Panc1 (cell line): Measurements from ENCODE around the gene PPP6R2.

Experiments used
- POLR2AphosphoS5 ChIP-seq: IDR thresholded peaks from 2 replicates; pipeline ENCODE4 v1.6.1; 2012; ENCODE audit warnings: mild to moderate bottlenecking, low read depth, low read length, moderate library complexity
- SIN3A ChIP-seq: IDR thresholded peaks from 2 replicates; pipeline ENCODE4 v1.6.1; 2012; ENCODE audit warnings: low read depth, mild to moderate bottlenecking, low read length, moderate library complexity, borderline replicate concordance; ENCODE audit not compliant: insufficient read depth
- TCF7L2 ChIP-seq: IDR thresholded peaks from 2 replicates; pipeline ENCODE4 v1.6.1; 2011; ENCODE audit warnings: mild to moderate bottlenecking, low read depth, low read length, inconsistent platforms
- TF ChIP-seq, protein P1 (sequence below): fragments of 450-650 bp; IDR thresholded peaks from 2 replicates; pipeline ENCODE4 v1.5.1; 2017; ENCODE audit warnings: mild to moderate bottlenecking
- TF ChIP-seq, protein P2 (sequence below), 2 experiments: IDR thresholded peaks; 2 replicates each; pipeline ENCODE4 v1.6.1; 2011 to 2012; ENCODE audit warnings: low read depth in 2 of 2, control low read depth in 1 of 2, low read length in 1 of 2, mild to moderate bottlenecking in 1 of 2, moderate library complexity in 1 of 2; ENCODE audit not compliant: insufficient read depth in 1 of 2

DNA sequence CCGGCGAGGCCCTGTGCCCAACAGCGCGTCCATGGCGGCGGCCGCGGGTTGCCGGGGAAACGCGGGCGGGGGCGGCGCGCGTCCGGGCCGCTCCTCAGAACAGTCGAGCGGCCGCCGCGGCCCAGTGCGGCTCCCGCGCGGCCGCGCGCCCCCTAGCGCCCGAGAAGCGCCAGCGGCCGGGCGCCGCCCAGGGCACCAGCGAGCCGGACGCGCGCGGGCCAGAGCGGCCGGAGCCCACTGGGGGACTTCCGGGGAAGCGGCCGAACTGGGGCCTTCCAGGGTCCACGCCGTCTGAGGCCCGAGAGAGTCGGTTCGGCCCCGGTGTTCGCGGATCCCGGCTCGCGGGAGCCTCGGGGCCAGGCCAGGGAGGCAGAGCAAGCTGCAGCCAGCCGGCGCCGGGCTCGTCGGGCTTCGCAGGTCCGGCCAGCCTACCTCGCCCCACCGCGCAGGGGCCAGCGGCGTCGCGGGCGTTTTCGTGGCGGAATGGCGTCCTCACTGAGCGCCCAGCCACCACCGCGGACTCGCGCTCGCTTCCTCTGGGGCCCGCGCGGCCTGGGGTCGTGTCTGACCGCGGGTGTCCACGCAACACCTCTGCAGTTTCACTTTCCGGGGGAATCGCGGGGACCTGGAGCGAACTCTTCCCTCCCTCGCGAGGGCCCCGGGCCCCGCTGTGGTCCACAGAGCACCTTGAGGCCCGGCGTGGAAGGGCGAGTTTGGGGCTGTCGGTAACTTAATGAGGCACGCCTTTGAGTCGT, 16.0 kb upstream of the PPP6R2 start, which contains the start of gene DENND6B:
- TF ChIP-seq, protein P1, sequence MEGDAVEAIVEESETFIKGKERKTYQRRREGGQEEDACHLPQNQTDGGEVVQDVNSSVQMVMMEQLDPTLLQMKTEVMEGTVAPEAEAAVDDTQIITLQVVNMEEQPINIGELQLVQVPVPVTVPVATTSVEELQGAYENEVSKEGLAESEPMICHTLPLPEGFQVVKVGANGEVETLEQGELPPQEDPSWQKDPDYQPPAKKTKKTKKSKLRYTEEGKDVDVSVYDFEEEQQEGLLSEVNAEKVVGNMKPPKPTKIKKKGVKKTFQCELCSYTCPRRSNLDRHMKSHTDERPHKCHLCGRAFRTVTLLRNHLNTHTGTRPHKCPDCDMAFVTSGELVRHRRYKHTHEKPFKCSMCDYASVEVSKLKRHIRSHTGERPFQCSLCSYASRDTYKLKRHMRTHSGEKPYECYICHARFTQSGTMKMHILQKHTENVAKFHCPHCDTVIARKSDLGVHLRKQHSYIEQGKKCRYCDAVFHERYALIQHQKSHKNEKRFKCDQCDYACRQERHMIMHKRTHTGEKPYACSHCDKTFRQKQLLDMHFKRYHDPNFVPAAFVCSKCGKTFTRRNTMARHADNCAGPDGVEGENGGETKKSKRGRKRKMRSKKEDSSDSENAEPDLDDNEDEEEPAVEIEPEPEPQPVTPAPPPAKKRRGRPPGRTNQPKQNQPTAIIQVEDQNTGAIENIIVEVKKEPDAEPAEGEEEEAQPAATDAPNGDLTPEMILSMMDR = peak; percentile 93
- TF ChIP-seq, protein P2, sequence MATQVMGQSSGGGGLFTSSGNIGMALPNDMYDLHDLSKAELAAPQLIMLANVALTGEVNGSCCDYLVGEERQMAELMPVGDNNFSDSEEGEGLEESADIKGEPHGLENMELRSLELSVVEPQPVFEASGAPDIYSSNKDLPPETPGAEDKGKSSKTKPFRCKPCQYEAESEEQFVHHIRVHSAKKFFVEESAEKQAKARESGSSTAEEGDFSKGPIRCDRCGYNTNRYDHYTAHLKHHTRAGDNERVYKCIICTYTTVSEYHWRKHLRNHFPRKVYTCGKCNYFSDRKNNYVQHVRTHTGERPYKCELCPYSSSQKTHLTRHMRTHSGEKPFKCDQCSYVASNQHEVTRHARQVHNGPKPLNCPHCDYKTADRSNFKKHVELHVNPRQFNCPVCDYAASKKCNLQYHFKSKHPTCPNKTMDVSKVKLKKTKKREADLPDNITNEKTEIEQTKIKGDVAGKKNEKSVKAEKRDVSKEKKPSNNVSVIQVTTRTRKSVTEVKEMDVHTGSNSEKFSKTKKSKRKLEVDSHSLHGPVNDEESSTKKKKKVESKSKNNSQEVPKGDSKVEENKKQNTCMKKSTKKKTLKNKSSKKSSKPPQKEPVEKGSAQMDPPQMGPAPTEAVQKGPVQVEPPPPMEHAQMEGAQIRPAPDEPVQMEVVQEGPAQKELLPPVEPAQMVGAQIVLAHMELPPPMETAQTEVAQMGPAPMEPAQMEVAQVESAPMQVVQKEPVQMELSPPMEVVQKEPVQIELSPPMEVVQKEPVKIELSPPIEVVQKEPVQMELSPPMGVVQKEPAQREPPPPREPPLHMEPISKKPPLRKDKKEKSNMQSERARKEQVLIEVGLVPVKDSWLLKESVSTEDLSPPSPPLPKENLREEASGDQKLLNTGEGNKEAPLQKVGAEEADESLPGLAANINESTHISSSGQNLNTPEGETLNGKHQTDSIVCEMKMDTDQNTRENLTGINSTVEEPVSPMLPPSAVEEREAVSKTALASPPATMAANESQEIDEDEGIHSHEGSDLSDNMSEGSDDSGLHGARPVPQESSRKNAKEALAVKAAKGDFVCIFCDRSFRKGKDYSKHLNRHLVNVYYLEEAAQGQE (IDR thresholded peaks at IDR 0.05; ENCODE audit: insufficient read depth in 1 of 2, low read depth in 2 of 2, low read length in 1 of 2) = no peak
- TF ChIP-seq POLR2AphosphoS5 (peak; percentile 35; the same call in 1 of the 2 replicates), TCF7L2 (no peak), SIN3A (peak; percentile 78; the same call in 1 of the 2 replicates)
